ENCODE data around the gene IL17RE.

GRCh38 chr3:9861201-9861600, 41.4 kb upstream of the IL17RE start:
- no peak for TF ChIP-seq GLIS3 (CRISPR knock-in tag; IDR thresholded peaks at IDR 0.05)
- TF ChIP-seq SNAI2 (CRISPR knock-in tag; IDR thresholded peaks at IDR 0.05) = no peak
- TF ChIP-seq PATZ1 (CRISPR knock-in tag; IDR thresholded peaks at IDR 0.05; ENCODE audit: borderline replicate concordance) = no peak
- TF ChIP-seq CSDC2 (CRISPR knock-in tag; IDR thresholded peaks at IDR 0.05) = no peak
- TF ChIP-seq BACH2 (CRISPR knock-in tag; IDR thresholded peaks at IDR 0.05; ENCODE audit: borderline replicate concordance) = no peak
- no peak for TF ChIP-seq RARB (CRISPR knock-in tag; IDR thresholded peaks at IDR 0.05)
- TF ChIP-seq, protein P1, sequence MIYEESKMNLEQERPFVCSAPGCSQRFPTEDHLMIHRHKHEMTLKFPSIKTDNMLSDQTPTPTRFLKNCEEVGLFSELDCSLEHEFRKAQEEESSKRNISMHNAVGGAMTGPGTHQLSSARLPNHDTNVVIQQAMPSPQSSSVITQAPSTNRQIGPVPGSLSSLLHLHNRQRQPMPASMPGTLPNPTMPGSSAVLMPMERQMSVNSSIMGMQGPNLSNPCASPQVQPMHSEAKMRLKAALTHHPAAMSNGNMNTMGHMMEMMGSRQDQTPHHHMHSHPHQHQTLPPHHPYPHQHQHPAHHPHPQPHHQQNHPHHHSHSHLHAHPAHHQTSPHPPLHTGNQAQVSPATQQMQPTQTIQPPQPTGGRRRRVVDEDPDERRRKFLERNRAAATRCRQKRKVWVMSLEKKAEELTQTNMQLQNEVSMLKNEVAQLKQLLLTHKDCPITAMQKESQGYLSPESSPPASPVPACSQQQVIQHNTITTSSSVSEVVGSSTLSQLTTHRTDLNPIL (CRISPR knock-in tag; IDR thresholded peaks at IDR 0.05; ENCODE audit: low read depth) = no peak
- TF ChIP-seq ZNF70 (CRISPR knock-in tag; IDR thresholded peaks at IDR 0.05) = no peak
- no peak for TF ChIP-seq ZNF565 (CRISPR knock-in tag; conservative IDR thresholded peaks at IDR 0.05; ENCODE audit: low read depth)
- no peak for TF ChIP-seq ISL1 (CRISPR knock-in tag; IDR thresholded peaks at IDR 0.05)
